NCI-H2107 (cell line): Measurements from ENCODE around the gene MTMR4.
A peak's percentile ranks its signal among the peaks of the same experiment; 100 is the strongest.
"Not testable (repeated sequence)": the region's sequence is repeated elsewhere in the genome, so short reads cannot be mapped to it uniquely, and the experiment has no call there.

Experiments
- DNase-seq: peaks from one replicate; lab custom pipeline; 2025; lab: John Stamatoyannopoulos, UW

The MTMR4 gene

DNA sequence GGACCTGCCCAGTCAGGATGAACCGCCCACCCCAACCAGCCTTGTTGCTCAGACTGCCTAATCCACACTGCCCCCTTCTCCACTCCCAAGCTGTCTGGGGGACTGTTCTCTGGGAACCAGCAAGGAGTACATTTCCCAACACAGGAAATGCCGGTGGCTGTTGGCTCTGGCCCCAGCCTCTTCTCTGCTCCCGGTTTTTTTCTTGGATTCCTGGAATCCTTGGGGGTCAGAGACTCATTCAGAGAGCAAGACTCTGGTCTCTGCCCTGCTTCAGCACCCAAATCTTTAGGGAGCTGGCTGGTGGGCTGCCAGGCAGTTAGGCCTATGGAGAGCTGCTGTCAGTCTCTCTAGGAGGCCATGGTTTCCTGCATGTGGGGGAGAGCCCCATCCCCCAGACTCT, 10.8 kb upstream of the MTMR4 start:
- no peak for DNase-seq

DNA sequence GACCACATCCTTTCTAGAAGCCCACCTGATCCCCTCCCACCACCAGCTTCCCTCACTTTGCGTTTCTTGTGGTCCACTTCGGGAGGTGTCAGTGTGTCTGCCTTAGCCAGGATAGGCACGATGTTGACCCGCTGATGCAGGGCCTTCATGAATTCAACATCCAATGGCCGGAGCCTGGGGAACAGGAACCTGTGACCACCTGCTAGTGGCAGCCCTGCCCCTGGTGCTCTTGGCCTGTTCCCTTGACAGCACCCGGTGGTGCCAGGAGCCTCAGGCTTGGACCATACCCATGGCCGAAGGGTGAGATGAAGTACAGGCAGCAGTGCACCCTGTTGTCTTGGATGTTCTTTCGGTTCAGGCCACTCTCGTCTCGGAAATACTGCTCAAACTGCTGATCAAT, 7.2 kb upstream of the MTMR4 start:
- DNase-seq = no peak

- no peak for DNase-seq
Measured at GRCh38 chr17:58520843-58521430, 6.5 kb upstream of the MTMR4 start.

DNA sequence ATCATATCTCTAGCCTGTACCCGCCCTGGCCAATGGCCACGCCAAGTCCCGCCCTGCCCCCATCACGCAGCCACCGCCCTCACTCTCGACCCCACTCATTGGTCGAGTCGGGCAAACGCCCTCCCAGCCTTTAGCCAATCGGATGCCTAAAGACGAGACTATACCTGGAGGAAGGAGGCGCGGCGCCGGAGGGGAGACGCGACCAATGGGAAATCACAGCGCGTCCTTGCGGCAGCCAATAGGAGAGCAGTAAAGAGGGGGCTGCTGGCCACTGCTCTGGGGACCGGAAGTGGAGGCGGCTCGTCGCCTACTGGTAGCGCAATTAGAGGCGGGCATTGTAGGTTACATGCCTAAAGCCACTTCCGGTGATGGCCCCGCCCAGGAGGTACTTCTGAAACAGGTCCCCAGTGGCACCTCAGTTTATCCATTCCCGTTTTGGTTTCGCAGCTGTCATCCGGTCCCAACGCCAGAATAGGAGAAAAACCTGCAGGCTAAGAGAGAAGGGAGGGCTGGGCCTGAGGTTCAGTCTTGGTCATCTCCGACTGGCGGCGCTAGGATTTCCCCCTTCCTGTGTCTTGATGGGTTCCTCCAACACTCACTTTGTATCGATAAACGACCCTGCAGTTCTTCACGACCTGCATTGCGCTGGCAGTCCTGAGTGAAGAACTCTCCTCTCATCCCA, 3.6 kb upstream of the MTMR4 start:
- DNase-seq = peak; percentile 98

DNA sequence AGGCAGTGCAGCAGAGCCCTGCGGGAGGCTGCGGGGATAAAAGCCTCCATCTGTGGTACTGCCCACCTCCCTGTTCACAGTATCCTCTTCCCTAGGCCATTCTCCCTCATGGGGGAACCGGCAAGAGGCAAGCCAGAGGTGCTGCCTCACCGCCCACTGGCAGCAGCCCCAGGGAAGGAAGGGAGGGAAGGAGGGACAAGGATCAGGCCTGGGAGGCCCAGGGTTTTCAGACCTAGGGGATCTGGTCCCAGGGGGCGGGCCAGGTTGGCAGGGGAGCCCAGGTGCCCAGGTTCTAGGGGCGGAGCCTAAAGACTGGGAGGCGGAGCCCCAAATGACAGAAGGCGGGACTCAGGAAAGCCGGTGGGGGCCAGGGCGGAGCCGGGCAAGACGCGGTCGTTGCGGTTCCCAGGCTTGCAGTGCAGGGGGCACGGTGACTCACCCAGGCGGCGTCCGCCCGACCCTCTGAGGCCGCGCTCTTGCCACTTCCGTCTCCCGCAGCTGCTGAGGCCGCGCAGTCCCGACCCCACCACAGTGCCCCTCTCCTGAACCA, 3.0 kb upstream of the MTMR4 start:
- DNase-seq = peak; percentile 87

DNA sequence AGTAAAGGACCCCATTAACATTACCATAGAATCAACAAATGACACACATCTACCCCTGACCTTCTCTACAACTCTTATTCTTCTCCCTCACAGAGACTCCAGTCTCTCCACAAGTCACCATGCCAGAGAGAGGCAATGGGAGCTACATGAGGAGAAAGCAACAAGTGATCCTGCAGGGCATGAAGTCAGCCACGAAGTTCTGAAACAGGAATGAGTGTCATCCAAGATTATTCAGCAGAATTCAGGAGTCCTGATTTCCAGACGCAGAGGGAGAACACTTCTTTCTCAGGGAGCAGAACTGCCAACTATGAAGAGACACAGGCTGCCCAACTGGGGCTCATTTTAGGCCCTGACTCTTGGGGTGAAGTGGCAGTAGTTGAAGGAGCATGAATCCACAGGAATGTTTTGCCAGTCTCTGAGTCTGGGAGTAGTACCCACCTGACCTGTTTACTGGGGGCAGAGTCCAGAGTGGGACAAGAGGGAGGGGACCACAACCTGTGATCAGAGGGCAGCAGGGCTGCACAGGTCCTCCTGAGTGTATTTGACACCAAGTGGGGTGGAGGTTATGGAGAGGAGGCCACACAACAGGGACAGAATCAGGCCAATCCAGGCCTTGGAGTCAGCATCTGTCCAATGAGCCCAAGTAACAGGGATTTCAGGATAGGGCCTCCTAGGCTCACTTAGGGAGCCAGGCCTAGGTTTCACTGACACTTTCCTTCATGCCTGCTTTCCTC, 2.4 kb upstream of the MTMR4 start:
- DNase-seq = no peak

- DNase-seq = no peak
Measured at GRCh38 chr17:58515286-58515685, 848 bp upstream of the MTMR4 start.

DNA sequence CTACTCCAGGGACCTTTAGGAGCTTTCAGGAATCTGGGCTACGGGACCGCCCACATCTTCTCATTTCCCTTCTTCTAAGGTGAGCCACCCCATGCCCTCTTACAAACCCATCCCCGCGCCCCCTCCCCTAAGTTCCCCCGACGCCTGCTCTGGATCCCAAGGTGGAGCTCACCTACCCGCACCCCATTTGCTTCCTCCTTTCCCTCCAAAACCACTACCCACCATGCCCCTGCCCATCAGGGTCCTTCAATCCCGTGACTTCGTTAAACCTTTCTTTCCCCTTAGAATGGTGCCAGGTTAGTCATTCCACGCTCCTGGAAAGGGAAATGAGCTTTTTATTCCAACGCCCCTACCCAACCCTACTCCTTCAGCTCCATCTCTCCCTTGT, 326 bp upstream of the MTMR4 start:
- DNase-seq = no peak

GRCh38 chr17:58513267-58513964, 1.0 kb downstream of the MTMR4 start:
- DNase-seq = no peak

DNA sequence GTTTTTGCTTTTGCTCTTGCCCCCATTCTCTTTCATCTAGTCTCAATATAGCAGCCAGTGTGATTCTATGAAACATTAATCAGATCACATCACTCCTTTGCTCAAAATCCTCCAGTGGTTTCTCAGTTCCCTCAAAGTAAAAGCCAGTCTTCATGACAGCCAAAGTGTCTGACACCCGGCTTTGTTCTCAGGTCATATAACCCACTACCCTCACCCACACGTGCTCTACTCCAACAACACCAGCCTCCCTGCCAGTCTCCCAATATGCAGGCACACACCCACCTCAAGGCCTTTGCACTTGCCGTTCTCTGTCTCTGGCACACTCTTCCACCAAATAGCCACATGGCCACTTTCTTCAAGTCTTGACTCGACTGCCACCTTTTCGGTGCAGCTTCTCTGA, 4.4 kb downstream of the MTMR4 start:
- no peak for DNase-seq

DNA sequence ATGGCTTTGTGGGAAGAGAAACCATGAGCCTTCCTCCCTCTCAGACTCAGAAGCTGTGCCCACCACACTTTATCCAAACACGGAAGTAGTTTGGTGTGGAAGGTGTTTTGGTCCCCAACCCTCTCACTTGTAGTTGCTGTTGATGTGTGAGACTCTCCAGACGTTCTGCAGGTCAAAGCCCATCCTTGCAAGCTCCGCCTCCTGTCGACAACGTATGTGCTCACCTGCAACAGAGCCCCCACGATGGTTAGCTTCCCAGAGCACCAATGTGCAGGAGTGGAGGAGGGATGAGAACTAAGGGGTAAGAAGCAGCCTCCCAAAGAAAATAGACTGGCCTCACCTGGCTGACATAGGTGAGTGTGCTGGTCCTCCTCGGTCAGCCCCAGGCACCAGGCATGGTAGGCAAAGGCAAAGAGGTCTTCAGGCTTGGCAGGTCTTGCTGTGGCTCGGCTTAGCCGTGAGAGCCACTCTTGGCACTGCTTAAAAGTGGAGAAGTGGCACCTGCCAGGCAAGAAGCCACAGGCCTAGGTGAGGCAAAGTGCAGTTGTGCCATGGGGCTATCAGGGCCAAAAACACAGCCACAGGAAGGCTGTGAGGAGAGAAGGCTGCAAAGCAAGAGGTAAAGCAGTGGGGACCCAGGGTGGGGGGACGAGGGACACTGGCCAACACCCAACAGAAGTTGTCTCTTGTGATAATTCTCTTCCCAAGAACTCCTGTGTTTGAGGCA, 5.9 kb downstream of the MTMR4 start:
- DNase-seq = no peak

- DNase-seq = no peak
Measured at GRCh38 chr17:58507123-58507634, 7.3 kb downstream of the MTMR4 start.

GRCh38 chr17:58506354-58507080, 7.9 kb downstream of the MTMR4 start:
- DNase-seq = no peak

GRCh38 chr17:58504826-58505351, 9.5 kb downstream of the MTMR4 start:
- DNase-seq = no peak

DNA sequence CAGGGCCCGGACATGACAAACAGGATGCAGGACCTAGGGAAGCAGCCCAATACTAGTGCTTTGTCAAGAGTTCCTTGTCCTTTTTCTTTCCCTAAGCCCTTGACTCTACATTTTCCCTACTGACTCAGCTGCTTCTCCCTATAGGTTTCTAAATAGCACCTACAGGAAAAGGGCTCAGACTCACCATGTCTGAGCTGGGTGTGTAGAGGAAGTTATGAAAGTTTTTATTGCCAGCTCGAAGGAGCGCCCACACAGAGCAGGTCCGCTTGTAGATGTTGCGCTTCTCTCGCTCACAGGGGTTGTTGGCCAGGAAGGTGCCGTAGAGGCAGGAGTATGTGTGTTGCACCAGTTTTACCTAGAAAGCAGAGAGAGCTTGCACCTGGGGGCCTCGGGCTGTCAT, 10.6 kb downstream of the MTMR4 start:
- no peak for DNase-seq

DNA sequence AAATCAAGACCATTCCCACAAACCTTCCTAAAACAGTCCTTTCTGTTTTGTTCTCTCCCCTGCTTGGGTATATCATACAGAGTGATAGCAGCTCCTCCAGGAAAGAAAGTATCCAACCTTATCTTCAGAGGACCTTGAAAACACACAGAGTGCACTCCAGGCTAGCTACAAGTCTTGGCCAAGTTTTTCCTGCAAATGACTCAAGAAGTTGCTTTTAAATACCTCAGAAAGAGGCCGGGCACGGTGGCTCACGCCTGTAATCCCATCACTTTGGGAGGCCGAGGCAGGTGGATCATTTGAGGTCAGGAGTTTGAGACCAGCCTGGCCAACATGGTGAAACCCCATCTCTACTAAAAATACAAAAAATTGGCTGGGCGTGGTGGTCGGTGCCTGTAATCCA, 11.3 kb downstream of the MTMR4 start:
- not testable (repeated sequence) for DNase-seq

DNA sequence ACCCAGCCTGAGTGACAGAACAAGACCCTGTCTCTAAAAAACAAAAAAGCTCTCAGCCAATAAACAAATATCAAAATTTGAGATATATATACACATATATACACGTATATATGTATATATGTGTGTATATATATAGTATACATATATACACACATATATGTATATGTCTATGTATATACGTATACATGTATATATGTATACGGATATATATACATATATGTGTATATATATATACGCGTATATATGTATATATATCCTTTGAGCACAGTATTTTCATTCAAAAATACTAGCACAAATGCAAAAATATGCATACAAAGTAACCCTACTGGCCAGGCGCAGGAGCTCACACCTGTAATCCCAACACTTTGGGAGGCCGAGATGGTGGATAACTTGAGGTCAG, 13.0 kb downstream of the MTMR4 start:
- DNase-seq = no peak

- DNase-seq = no peak
Measured at GRCh38 chr17:58498177-58498828, 16.1 kb downstream of the MTMR4 start.

GRCh38 chr17:58493506-58493905, 20.9 kb downstream of the MTMR4 start:
- DNase-seq = no peak
